ENCODE measurements around the gene INPP5A. TPM values are rescaled to one million over a fixed set of nuclear protein-coding genes. Genes with fewer than 3 reads are reported as not detected.

The INPP5A gene
- total RNA-seq, 1 donor from 2014 or later: 45.2 TPM

GRCh38 chr10:132544744-132545658, 7.4 kb downstream of the INPP5A start:
- Mint-ChIP-seq H3K27ac (ENCODE audit: unreplicated experiment) (peak overlapping the region; percentile 16), H3K4me3 (ENCODE audit: unreplicated experiment) (no peak overlapping the region), H3K9me3 (ENCODE audit: unreplicated experiment) (no peaks in the 10 kb centered on the region), H3K4me1 (ENCODE audit: unreplicated experiment) (peaks cover 26% of the 10 kb centered on the region), H3K36me3 (ENCODE audit: low read depth, unreplicated experiment) (no peaks in the 10 kb centered on the region), H3K27me3 (ENCODE audit: unreplicated experiment) (peaks cover 11% of the 10 kb centered on the region)
- TF ChIP-seq CTCF (IDR thresholded peaks at IDR 0.05; ENCODE audit: unreplicated experiment): no peak
- DNase-seq (ENCODE audit: low spot score): no peak

- no peak for DNase-seq (ENCODE audit: low spot score)
- Mint-ChIP-seq H3K27me3 (ENCODE audit: unreplicated experiment) (peaks cover 12% of the 10 kb centered on the region), H3K27ac (ENCODE audit: unreplicated experiment) (no peak overlapping the region), H3K9me3 (ENCODE audit: unreplicated experiment) (no peaks in the 10 kb centered on the region), H3K4me1 (ENCODE audit: unreplicated experiment) (peaks cover 18% of the 10 kb centered on the region), H3K36me3 (ENCODE audit: low read depth, unreplicated experiment) (no peaks in the 10 kb centered on the region), H3K4me3 (ENCODE audit: unreplicated experiment) (no peak overlapping the region)
- no peak for TF ChIP-seq CTCF (IDR thresholded peaks at IDR 0.05; ENCODE audit: unreplicated experiment)
These were observed 8.2 kb downstream of the INPP5A start for GRCh38 chr10:132545659-132546367.

- TF ChIP-seq CTCF (IDR thresholded peaks at IDR 0.05; ENCODE audit: unreplicated experiment): no peak
- DNase-seq (ENCODE audit: low spot score): no peak
These were observed 9.2 kb downstream of the INPP5A start for GRCh38 chr10:132546567-132547420.

GRCh38 chr10:132547421-132547861, 9.9 kb downstream of the INPP5A start:
- no peaks in the 10 kb centered on the region for H3K9me3 Mint-ChIP-seq (ENCODE audit: unreplicated experiment)
- H3K27ac Mint-ChIP-seq (ENCODE audit: unreplicated experiment): no peak overlapping the region
- H3K4me1 Mint-ChIP-seq (ENCODE audit: unreplicated experiment): peaks cover 11% of the 10 kb centered on the region
- H3K27me3 Mint-ChIP-seq (ENCODE audit: unreplicated experiment): peaks cover 10% of the 10 kb centered on the region
- no peaks in the 10 kb centered on the region for H3K36me3 Mint-ChIP-seq (ENCODE audit: low read depth, unreplicated experiment)
- no peak for DNase-seq (ENCODE audit: low spot score)
- H3K4me3 Mint-ChIP-seq (ENCODE audit: unreplicated experiment): no peak overlapping the region
- TF ChIP-seq CTCF (IDR thresholded peaks at IDR 0.05; ENCODE audit: unreplicated experiment): no peak

More at GRCh38 chr10:132546567-132547420, 9.2 kb downstream of the INPP5A start:
- peaks cover 10% of the 10 kb centered on the region for H3K27me3 Mint-ChIP-seq (ENCODE audit: unreplicated experiment)
- no peaks in the 10 kb centered on the region for H3K9me3 Mint-ChIP-seq (ENCODE audit: unreplicated experiment)
- H3K27ac Mint-ChIP-seq (ENCODE audit: unreplicated experiment): no peak overlapping the region
- H3K4me1 Mint-ChIP-seq (ENCODE audit: unreplicated experiment): peaks cover 11% of the 10 kb centered on the region
- H3K36me3 Mint-ChIP-seq (ENCODE audit: low read depth, unreplicated experiment): no peaks in the 10 kb centered on the region
- H3K4me3 Mint-ChIP-seq (ENCODE audit: unreplicated experiment): no peak overlapping the region

Data from endothelial cell (in vitro differentiated cells).